Neutrophil (primary cell): Measurements from ENCODE around the gene TIGD1.
"Not testable (repeated sequence)": the region's sequence is repeated elsewhere in the genome, so short reads cannot be mapped to it uniquely, and the experiment has no call there.

Experiments used
- H3K27ac ChIP-seq: fragments of 200-600 bp; sonication (generic); 2 replicates; pipeline ENCODE4 v1.5.1; 2016; ENCODE audit warnings: mild to moderate bottlenecking, moderate library complexity
- H3K27me3 ChIP-seq: fragments of 200-600 bp; sonication (generic); 2 replicates; pipeline ENCODE4 v1.6.0; 2016; ENCODE audit warnings: mild to moderate bottlenecking
- H3K36me3 ChIP-seq: fragments of 200-600 bp; sonication (generic); 2 replicates; pipeline ENCODE4 v1.5.1; 2017
- H3K4me1 ChIP-seq, 2 experiments: fragments of 200-600 bp in 1 of 2; sonication (generic) in 1 of 2; 1 replicate in 1 of 2; 2 replicates in 1 of 2; pipeline versions ENCODE4 v1.5.1 to v1.6.1; 2013 to 2016; ENCODE audit warnings: low read depth in 1 of 2, low read length in 1 of 2, mild to moderate bottlenecking in 1 of 2, moderate library complexity in 1 of 2; ENCODE audit not compliant: control insufficient read depth in 1 of 2, insufficient read depth in 1 of 2
- H3K4me3 ChIP-seq, 2 experiments: fragments of 200-600 bp in 1 of 2; sonication (generic) in 1 of 2; 1 replicate in 1 of 2; 2 replicates in 1 of 2; pipeline ENCODE4 v1.5.1; 2013 to 2016; ENCODE audit warnings: low read depth in 1 of 2, low read length in 1 of 2, mild to moderate bottlenecking in 1 of 2, moderate library complexity in 1 of 2
- H3K9me3 ChIP-seq: fragments of 200-600 bp; sonication (generic); 2 replicates; pipeline ENCODE4 v1.5.1; 2016
- TF ChIP-seq, protein P1 (sequence below): fragments of 200-600 bp; sonication (generic); IDR thresholded peaks from 2 replicates; pipeline ENCODE4 v1.5.1; 2016; ENCODE audit warnings: antibody characterized with exemption

TIGD1 gene

DNA sequence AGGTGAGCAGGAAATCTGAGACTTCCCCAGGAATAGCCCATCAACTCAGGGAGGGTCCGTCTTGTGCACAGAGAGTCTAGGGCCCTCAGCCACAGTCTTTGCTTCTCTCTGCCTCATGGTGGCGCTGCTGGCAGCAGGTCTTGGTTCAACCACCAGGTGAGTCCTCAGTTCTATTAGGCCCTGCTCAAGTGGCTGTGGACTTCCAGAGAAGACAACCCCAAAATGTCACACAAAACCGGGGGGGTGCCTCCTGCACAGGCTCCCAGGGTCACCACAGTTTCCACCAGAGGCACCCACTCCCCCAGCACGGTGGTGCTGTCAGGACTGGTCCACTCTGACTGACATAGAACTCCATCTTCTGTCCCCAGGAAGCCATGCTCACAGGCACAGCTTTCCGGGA lies 13.3 kb downstream of the TIGD1 start:
- Histone ChIP-seq H3K27ac (no peak overlapping the region), H3K4me1 (peaks cover 3 to 6% of the 10 kb centered on the region in 2 experiments), H3K36me3 (no peaks in the 10 kb centered on the region), H3K27me3 (peaks cover 22% of the 10 kb centered on the region), H3K9me3 (no peaks in the 10 kb centered on the region), H3K4me3 (no peak overlapping the region)
- TF ChIP-seq, protein P1, sequence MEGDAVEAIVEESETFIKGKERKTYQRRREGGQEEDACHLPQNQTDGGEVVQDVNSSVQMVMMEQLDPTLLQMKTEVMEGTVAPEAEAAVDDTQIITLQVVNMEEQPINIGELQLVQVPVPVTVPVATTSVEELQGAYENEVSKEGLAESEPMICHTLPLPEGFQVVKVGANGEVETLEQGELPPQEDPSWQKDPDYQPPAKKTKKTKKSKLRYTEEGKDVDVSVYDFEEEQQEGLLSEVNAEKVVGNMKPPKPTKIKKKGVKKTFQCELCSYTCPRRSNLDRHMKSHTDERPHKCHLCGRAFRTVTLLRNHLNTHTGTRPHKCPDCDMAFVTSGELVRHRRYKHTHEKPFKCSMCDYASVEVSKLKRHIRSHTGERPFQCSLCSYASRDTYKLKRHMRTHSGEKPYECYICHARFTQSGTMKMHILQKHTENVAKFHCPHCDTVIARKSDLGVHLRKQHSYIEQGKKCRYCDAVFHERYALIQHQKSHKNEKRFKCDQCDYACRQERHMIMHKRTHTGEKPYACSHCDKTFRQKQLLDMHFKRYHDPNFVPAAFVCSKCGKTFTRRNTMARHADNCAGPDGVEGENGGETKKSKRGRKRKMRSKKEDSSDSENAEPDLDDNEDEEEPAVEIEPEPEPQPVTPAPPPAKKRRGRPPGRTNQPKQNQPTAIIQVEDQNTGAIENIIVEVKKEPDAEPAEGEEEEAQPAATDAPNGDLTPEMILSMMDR: no peak

DNA sequence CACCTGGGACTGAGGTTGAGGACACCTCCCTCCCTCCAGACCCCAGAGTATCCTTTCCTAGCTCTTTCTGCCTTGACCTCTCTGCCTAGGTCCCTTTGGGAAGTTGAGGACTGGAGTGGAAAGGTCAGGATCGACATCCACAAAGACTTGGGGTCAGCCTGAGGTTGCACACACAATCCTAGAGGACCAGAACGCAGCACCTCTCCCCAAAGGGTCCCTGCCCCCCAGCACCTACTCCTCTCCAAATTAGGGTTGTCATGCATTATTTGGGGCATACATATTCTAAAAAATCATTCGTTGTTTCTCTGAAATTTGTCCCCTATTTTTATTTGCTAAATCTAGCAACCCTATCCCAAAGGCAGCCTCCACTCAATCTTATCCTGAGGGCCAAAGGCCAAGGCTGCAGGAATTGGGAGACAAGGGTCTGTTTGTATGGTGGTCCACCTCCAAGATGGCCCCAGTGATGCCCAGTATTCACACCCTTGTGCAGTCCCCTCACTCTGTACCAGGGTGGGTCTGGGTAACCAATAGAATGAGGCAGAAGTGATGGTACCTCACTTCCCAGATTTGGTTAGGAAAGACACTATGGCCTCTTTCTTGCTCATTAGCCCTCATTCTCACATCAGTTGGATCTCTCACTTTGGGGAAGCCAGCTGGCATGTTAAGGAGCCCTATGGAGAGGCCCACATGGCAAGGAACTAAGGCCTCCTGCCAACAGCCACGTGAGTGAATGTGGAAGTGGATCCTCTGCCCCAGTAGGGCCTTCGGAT lies 14.4 kb downstream of the TIGD1 start:
- no peak overlapping the region for H3K27ac ChIP-seq
- H3K36me3 ChIP-seq: no peaks in the 10 kb centered on the region
- TF ChIP-seq, protein P1: no peak
- peaks cover 3 to 6% of the 10 kb centered on the region in 2 experiments for H3K4me1 ChIP-seq
- peaks cover 14% of the 10 kb centered on the region for H3K27me3 ChIP-seq
- no peaks in the 10 kb centered on the region for H3K9me3 ChIP-seq
- H3K4me3 ChIP-seq: no peak overlapping the region

DNA sequence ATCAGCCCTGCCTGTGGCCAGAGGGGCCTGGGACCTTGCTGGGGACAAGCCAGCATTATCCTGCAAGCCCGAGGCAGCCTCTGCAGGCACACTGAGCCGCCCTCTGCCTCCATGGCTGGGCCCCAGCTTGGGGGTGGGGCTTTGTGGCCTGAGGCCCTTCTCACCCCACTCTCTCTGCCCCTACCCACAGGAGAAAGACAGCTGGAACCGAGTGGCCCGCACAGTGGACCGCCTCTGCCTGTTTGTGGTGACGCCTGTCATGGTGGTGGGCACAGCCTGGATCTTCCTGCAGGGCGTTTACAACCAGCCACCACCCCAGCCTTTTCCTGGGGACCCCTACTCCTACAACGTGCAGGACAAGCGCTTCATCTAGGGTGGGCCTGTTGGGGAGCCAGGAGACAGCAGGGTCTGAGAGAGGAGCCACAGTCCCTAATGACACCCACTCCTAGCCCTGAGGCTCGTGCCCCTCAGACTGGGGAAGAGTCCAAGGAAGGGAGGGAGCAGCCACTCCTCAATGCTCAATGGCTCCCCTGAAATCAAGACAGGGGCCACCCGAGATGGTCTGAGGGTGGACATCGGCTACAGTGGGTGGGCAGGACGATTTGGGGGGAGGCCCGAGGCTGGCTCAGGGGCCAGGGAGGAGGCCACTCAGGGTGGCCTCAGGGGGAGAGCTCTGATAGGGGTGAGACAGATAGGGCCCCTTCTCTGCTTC lies 15.3 kb downstream of the TIGD1 start:
- peaks cover 6% of the 10 kb centered on the region for H3K27me3 ChIP-seq
- TF ChIP-seq, protein P1: no peak
- no peaks in the 10 kb centered on the region for H3K36me3 ChIP-seq
- no peak overlapping the region for H3K4me3 ChIP-seq
- H3K4me1 ChIP-seq: peaks cover 3 to 6% of the 10 kb centered on the region in 2 experiments
- H3K9me3 ChIP-seq: no peaks in the 10 kb centered on the region
- H3K27ac ChIP-seq: no peak overlapping the region

DNA sequence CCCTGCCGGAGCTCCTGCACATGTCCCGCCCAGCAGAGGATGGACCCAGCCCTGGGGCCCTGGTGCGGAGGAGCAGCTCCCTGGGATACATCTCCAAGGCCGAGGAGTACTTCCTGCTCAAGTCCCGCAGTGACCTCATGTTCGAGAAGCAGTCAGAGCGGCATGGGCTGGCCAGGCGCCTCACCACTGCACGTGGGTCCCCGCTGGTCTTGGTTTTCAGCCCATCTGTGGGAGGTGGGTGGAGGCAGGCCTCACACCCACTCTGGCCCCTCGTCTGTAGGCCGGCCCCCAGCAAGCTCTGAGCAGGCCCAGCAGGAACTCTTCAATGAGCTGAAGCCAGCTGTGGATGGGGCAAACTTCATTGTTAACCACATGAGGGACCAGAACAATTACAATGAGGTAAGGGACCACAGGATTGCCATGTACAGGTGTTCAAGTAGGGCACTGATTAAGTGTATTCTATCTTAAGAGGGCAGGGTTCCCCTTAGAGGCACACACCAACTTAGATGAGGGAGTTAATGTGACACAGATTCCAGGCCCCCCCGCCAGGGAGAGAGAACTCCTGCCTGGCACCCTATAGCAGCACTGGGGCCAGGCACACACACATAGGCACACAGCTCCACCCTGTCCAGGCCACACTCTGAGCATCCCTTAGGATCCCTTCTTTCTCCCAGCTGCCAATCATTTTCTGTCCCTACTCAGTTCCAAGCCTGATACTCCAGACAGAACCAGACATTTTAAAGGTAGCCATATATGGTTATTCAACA lies 16.2 kb downstream of the TIGD1 start:
- TF ChIP-seq, protein P1: no peak
- no peak overlapping the region for H3K27ac ChIP-seq
- peaks cover under 1 to 6% of the 10 kb centered on the region in 2 experiments for H3K4me1 ChIP-seq
- no peak overlapping the region for H3K4me3 ChIP-seq
- no peaks in the 10 kb centered on the region for H3K36me3 ChIP-seq
- no peaks in the 10 kb centered on the region for H3K9me3 ChIP-seq
- H3K27me3 ChIP-seq: peaks cover 2% of the 10 kb centered on the region

DNA sequence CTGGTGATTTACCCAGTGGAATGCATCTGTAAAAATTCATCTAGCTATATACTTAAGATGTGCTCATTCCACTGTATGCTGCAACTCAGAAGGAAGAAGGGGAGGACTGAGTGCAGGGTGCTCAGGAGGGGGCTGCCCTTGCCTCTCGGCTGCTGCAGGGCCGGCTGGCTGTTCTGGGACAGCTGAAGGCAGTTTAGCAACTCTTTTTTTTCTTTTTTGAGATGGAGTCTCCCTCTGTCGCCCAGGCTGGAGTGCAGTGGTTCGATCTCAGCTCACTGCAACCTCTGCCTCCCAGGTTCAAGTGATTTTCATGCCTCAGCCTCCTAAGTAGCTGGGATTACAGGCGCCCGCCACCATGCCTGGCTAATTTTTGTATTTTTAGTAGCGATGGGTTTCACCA lies 17.5 kb downstream of the TIGD1 start:
- not testable (repeated sequence) for H3K4me1 ChIP-seq, H3K4me3 ChIP-seq
- H3K27me3 ChIP-seq: peaks cover 14% of the 10 kb centered on the region

More for the DNA sequence above, 17.5 kb downstream of the TIGD1 start:
- not testable (repeated sequence) for H3K36me3 ChIP-seq, H3K27ac ChIP-seq, H3K9me3 ChIP-seq
